HepG2 (cell line): ENCODE results near the gene PLK4. TPM values are rescaled to one million over a fixed set of nuclear protein-coding genes. Genes with fewer than 3 reads are reported as not detected.

Experiments used
- polyA plus RNA-seq, 8 experiments: library from polyadenylated mRNA; depleted of rRNA in 3 of 8; stranded (reverse) in 7 of 8; unstranded in 1 of 8; fragments of >200 nt; fragmentation: Illumina TruSeq in 4 of 8; extraction: Trizol in 4 of 8; gene quantifications; 2 replicates each; pipeline versions ENCODE4 v1.2.1 to v1.2.3, GENCODE V29; 2011 to 2016; ENCODE audit warnings: low read depth in 4 of 8, missing spikeins in 1 of 8, mixed read lengths in 1 of 8; ENCODE audit not compliant: insufficient read depth in 1 of 8
- small RNA-seq, 3 experiments: library from RNA; depleted of rRNA; stranded (forward); fragments of <200 nt; gene quantifications; one replicate each; pipeline ENCODE3, GENCODE V24; 2012; ENCODE audit warnings: low read depth in 2 of 3, low replicate concordance in 1 of 3; ENCODE audit not compliant: insufficient read length in 3 of 3, insufficient read depth in 2 of 3
- total RNA-seq, 5 experiments: library from RNA; depleted of rRNA; stranded (reverse); fragments of >200 nt; fragmentation: Illumina TruSeq; extraction: Trizol; gene quantifications; 2 replicates each; pipeline ENCODE4 v1.2.3, GENCODE V29; 2016; ENCODE audit warnings: low read depth in 1 of 5

PLK4 gene
- total and polyA plus RNA-seq, 2 of the 13 experiments (the other 11 are each of a cell fraction or from before 2014, with no cell fraction given), result 22.4 to 46.1 TPM

Small RNA genes within 50 kb of the gene (small RNA-seq; reads per million reads assigned to genes)
- 0 reads per million in 3 experiments for gene RNU6-583P

Other genes with a start within 250 kb of the PLK4 start
- 6.2 and 7.5 TPM in 2 replicates for gene INTU, start 247.9 kb upstream of the PLK4 start, total RNA-seq (2016; rRNA removed; fragmentation: Illumina TruSeq; extraction: Trizol)
- 4.6 and 5.3 TPM in 2 replicates for gene INTU, start 247.9 kb upstream of the PLK4 start, polyA plus RNA-seq (2011; rRNA removed)
- 0.04 TPM in 1 of 2 replicates, not detected in the other for gene SLC25A31, start 150.5 kb upstream of the PLK4 start, total RNA-seq (2016; rRNA removed; fragmentation: Illumina TruSeq; extraction: Trizol)
- gene SLC25A31, start 150.5 kb upstream of the PLK4 start, polyA plus RNA-seq (2011; rRNA removed), result not detected in 2 replicates
- gene HSPA4L, start 98.6 kb upstream of the PLK4 start, total RNA-seq (2016; rRNA removed; fragmentation: Illumina TruSeq; extraction: Trizol), result 31.5 and 61.8 TPM in 2 replicates
- 2.7 and 3.7 TPM in 2 replicates for gene HSPA4L, start 98.6 kb upstream of the PLK4 start, polyA plus RNA-seq (2011; rRNA removed)
- gene MFSD8, start 84.3 kb downstream of the PLK4 start, total RNA-seq (2016; rRNA removed; fragmentation: Illumina TruSeq; extraction: Trizol), result 12.3 and 25.5 TPM in 2 replicates
- gene MFSD8, start 84.3 kb downstream of the PLK4 start, polyA plus RNA-seq (2011; rRNA removed), result 24.8 and 26.8 TPM in 2 replicates
- gene ABHD18, start 84.5 kb downstream of the PLK4 start, total RNA-seq (2016; rRNA removed; fragmentation: Illumina TruSeq; extraction: Trizol), result 16.3 and 17.8 TPM in 2 replicates
- gene ABHD18, start 84.5 kb downstream of the PLK4 start, polyA plus RNA-seq (2011; rRNA removed), result 4.9 and 5.5 TPM in 2 replicates
- 52.7 and 57.1 TPM in 2 replicates for gene LARP1B, start 180.4 kb downstream of the PLK4 start, total RNA-seq (2016; rRNA removed; fragmentation: Illumina TruSeq; extraction: Trizol)
- 17.0 and 19.2 TPM in 2 replicates for gene LARP1B, start 180.4 kb downstream of the PLK4 start, polyA plus RNA-seq (2011; rRNA removed)